ENCODE results near the gene ABHD17A.

The ABHD17A gene

DNA sequence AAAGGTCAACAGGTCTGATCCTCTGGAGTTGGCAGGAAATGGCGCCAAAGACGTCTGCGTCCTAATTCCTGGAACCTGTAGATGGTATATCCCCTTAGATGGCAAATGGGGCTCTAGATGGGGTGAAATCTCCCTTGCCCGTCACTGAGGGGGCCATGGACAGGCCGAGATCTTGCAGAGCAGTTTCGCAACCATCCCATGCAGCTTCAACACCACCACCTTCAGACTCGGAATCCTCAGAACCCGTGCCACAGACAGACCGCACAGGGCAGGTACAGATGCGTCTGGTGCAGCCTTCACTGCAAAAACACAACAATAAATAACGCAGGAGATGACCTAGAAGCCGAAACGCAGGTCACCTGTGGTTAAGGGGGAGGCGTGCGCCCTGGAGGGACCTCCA is 54.7 kb downstream of the ABHD17A start:
- FAIRE-seq = no peak
- TF ChIP-seq POLR2A (IDR thresholded peaks at IDR 0.05; ENCODE audit: low read depth, low read length) = no peak

DNA sequence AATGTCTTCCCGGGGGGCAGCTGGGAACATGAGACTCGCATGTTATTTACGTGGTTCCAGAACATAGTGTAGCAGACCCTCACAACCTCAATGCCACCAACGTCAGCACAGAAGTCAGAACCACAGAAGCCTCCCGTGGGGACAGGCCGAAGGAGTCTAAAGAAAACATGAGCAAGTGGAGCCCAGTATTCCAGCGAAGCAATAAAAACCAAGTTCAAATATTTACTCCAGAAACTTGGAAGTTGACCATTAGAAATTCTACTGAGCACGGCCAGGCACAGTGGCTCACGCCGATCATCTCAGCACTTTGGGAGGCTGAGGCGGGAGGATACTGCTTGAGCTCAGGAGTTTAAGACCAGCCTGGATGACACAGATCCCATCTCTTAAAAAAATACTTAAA is 55.3 kb downstream of the ABHD17A start:
- DNase-seq (ENCODE audit: insufficient read length, low spot score) (no peak), FAIRE-seq (no peak)
- no peak for TF ChIP-seq POLR2A (IDR thresholded peaks at IDR 0.05; ENCODE audit: low read depth, low read length)

More for the DNA sequence above, 54.7 kb downstream of the ABHD17A start:
- no peak for DNase-seq (ENCODE audit: insufficient read length, low spot score)

DNA sequence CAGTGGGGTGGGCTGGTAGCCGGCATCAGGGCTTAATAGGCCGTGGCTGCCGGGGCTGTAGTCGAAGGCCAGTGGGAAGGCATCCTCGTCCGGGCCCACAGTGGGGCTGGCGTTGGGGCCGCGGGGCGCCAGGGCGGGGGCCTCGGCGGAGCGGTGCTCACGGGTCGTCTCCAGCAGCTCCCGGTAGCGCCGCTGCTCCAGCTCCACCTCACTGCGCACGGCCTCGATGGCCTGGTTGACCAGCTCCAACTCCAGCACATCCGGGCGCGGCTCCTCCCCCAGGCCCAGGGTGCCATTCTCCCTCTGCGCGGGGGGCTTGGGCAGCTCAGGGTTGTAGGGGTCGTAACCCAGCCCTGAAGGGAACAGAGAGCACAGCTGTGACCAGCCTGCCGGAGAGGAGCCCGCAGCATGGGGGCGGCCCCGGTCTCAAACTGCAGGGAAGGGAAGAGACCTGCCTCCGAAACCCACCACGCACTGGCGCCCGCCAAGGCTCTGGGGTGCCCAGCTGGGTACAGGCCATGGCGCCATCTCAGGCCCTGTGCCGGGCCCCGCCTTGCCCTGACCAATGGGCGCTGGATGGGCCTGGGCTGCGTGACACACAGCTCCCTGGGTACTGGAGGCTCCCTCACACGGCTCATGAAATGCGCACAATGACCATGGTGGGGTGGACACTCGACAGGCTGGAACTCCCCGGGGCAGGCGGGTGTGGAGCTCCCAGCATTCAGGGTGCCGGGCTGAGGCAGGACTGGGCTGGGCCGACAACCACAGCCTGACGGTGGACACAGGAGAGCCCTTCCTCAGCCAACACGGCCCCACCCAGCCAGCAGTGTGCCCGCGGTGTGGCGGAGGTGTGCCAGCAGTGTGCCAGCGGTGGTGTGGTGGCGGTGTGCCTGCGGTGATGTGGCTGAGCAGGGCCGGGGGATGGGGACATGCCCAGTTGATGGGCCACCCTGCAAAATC is 56.7 kb downstream of the ABHD17A start:
- no peak for DNase-seq (ENCODE audit: insufficient read length, low spot score)
- FAIRE-seq = no peak
- TF ChIP-seq POLR2A (IDR thresholded peaks at IDR 0.05; ENCODE audit: low read depth, low read length) = no peak

DNA sequence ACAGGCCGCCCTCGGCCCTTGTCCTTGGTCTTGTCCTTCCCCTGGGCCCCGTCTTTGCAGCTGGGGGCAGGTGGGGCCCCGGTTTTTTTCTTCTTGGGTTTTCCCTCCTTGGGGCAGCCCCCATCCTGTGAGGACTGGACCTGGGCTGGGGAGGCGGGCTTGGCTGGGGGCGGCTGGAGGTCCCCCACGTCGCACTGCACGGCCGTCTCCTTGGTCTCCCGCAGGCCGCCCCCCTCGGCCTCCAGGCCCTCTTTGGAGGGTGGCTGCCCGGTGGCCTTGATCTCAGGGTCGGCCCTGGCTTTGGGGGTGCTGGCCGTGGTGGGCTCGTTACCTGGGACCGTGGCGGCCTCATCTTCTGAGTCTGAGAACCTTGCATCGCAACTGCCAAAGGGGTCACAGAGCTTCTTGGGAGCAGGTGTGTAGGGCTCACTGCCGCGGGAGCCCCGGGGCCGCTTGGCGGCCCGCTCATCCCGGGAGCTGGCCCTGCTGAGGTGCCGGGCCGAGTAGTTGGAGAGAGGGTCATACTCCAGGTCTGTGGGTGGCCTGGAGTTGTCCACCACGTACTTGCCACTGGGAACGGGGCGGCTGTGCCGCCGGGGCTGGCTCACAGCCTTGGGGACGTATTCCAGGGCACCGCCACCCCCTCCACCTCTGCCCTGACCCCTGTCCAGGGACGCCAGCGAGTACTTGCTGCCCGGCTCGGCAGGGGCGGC is 57.6 kb downstream of the ABHD17A start:
- no peak for TF ChIP-seq POLR2A (IDR thresholded peaks at IDR 0.05; ENCODE audit: low read depth, low read length)
- no peak for FAIRE-seq
- DNase-seq (ENCODE audit: insufficient read length, low spot score) = no peak

All from H54 (cell line).